ENCODE data around the gene IL12RB2. TPM values are rescaled to one million over a fixed set of nuclear protein-coding genes. Genes with fewer than 3 reads are reported as not detected.
A peak's percentile ranks its signal among the peaks of the same experiment; 100 is the strongest.
"Not testable (repeated sequence)": the region's sequence is repeated elsewhere in the genome, so short reads cannot be mapped to it uniquely, and the experiment has no call there.

IL12RB2 gene
- total RNA-seq, 2 experiments from 2014 or later, result 39.8 to 40.2 TPM

DNA sequence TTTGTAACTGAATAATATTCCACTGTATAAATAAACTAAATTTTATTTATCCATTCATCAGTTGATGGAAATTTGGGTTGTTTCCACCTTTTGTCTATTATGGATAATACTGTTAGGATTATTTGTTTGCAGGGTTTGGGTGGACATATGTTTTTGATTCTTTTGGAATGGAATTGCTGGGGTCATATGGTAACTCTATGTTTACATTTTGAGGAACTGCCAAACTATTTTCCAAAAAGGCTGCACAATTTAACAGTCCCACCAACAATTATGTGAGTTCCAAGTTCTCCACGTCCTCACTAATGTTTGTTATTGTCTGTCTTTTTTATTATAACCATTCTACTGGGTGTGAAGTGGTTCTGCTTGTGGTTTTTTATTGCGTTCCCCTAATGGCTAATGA, 126.8 kb downstream of the IL12RB2 start:
- H3K27ac Mint-ChIP-seq, result no peak overlapping the region
- H3K36me3 Mint-ChIP-seq, result peaks cover 19% of the 10 kb centered on the region
- H3K27me3 Mint-ChIP-seq, result no peaks in the 10 kb centered on the region
- H3K4me3 Mint-ChIP-seq, result no peak overlapping the region
- DNase-seq, result no peak
- H3K9me3 Mint-ChIP-seq, result no peaks in the 10 kb centered on the region
- H3K4me1 Mint-ChIP-seq, result peaks cover 35% of the 10 kb centered on the region

DNA sequence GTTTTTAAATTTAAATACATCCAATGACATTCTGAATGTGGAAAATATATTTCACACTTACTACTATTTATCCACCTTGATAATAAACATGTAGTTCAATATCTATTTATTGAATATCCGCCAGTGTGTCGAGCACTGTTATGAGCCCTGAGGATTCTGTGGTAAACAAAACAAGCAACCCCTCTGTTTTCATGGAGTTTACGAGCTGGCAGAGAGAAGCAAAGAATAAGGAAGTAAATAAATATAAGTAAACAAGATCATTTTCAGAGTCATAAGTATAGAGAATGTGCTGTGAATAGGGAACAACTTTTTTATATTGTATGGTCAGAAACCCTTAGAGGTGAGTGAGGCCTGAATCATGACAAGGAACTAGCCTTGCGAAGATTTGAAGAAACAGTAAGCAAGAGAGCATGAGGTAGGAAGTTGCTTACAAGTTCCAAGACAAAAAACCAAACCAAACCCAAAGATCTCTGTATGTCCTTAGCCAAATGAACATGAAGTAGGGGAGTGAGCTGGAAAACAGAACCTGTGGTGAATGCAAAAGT, 128.9 kb downstream of the IL12RB2 start:
- Mint-ChIP-seq H3K4me3 (no peak overlapping the region), H3K36me3 (peaks cover 11% of the 10 kb centered on the region), H3K27ac (no peak overlapping the region), H3K4me1 (peaks cover 40% of the 10 kb centered on the region), H3K9me3 (no peaks in the 10 kb centered on the region), H3K27me3 (no peaks in the 10 kb centered on the region)
- no peak for DNase-seq

DNA sequence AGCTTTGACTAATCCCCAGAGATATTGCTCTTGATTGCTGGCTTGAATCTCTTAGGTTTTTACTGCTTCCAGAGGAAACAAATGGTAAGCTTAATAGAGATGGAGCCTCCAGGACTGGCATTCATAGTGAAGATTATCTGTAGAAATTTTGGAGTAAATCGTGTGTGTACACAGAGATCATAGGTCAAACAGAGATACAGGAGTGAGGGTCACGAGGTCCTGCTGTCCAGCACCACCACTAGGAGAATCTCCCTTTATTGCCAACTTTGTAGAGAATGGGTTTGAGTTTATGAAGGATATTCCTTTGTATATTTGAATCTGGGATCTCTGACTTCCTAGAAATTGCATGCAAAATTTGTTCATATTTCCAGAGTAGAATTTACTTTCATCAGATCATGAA, 130.3 kb downstream of the IL12RB2 start:
- Mint-ChIP-seq H3K4me1 (peaks cover 30% of the 10 kb centered on the region), H3K36me3 (peaks cover 4% of the 10 kb centered on the region), H3K27ac (no peak overlapping the region), H3K9me3 (no peaks in the 10 kb centered on the region), H3K27me3 (no peaks in the 10 kb centered on the region), H3K4me3 (no peak overlapping the region)
- DNase-seq, result no peak

DNA sequence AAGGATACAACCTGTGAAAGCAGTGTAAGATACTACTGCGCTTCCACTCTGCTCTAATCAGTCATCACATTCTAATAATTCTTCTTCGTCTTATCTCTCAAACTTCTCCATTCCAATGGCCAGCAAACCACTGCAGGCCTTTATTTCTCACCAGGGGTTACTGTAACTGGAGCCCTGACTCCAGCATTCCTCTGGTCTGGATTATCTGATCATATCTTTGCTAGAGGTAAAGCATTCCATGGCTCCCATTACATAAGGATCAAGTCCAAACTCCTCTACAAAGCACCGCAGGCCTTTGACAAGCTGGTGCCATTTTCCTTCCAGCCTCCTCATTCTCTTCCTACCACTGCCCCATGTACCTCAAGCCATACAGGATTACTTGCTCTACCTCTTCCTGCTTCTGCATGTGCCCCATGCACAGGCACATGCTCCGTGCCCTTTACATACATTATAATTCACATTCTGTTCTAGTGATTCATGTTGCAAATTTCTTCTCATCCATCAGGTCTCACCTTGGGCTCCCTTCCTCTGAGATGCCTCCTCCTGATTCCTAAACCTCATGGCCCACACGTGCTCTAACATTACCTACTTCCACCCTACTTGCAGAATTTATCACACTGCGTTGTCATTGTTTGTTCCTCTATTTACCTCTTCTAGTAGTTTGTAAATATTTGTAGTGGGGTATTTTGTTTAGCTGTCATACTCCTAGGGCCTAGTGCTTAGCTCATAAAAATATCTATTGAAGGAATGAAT, 131.8 kb downstream of the IL12RB2 start:
- Mint-ChIP-seq H3K4me1 (peaks cover 16% of the 10 kb centered on the region), H3K27me3 (no peaks in the 10 kb centered on the region), H3K4me3 (no peak overlapping the region), H3K36me3 (no peaks in the 10 kb centered on the region), H3K27ac (no peak overlapping the region), H3K9me3 (no peaks in the 10 kb centered on the region)
- DNase-seq, result no peak

DNA sequence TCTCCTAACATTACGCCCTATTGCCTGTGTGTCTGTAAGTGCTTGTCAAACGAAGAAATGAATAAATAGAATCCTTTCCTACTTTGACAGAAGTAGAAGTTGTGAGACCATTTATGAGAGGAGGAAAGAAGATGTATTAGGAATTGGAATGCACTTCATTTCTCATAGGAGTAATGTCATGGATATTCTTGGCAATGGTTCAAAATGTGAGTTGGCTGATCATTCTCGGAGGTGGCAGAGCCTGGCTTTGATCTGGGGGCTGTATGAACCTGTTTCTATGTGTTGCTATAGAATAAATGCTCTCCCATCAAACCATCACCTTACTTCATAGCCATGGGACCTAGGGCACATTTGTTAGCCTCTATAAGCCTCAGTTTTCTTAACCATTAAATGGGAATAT, 132.7 kb downstream of the IL12RB2 start:
- H3K9me3 Mint-ChIP-seq, result no peaks in the 10 kb centered on the region
- no peak overlapping the region for H3K27ac Mint-ChIP-seq
- H3K4me1 Mint-ChIP-seq, result peaks cover 13% of the 10 kb centered on the region
- no peak overlapping the region for H3K4me3 Mint-ChIP-seq
- DNase-seq, result no peak
- no peaks in the 10 kb centered on the region for H3K27me3 Mint-ChIP-seq
- no peaks in the 10 kb centered on the region for H3K36me3 Mint-ChIP-seq

DNA sequence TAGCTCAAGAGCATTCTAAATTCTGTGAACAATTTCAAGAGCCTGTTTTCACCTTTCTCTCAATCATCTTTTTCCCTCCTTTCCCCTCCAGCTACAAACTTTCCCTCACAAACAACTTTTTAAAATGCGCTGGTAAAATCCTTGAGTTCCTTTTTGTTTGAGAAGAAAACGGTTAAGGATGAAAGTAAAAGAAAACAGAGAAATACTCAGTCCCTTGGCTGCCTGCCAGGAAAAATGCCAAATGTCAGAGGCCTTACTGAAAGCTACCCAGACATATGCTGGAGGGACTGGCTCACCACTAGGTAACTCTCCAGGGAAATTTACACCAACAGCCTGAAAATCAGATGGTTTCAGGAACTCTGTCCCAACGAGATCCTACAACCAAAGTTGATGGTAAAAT, 133.5 kb downstream of the IL12RB2 start:
- H3K4me1 Mint-ChIP-seq, result peaks cover 13% of the 10 kb centered on the region
- H3K27ac Mint-ChIP-seq, result peak overlapping the region; percentile 71
- H3K36me3 Mint-ChIP-seq, result no peaks in the 10 kb centered on the region
- DNase-seq, result peak; percentile 61
- peaks cover under 1% of the 10 kb centered on the region for H3K27me3 Mint-ChIP-seq
- H3K4me3 Mint-ChIP-seq, result peak overlapping the region; percentile 42
- no peaks in the 10 kb centered on the region for H3K9me3 Mint-ChIP-seq

DNA sequence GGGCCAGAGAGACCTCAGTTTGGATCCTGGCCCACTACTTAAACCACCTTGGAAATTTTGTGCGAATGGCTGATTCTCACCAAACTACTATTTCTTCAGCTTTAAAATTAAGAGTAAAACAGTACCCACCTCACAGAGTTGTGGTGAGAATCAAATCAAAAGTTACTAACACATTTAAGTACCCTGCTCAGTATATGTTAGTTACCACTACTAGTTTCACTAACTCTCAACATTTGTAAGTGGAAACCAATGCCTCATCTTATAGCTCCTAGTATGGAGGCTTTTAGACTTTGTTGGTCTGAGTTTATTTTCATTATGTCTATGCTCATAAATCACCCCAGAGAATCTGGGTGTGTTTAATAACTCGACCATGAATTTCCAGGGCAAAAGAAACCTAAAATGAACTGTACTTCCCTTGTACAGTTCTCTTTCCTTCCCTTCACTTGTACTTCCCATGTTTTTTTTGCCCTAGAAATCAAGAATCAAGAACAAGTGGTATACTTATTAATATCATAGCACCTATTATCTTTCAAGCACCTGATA, 134.1 kb downstream of the IL12RB2 start:
- no peaks in the 10 kb centered on the region for H3K9me3 Mint-ChIP-seq
- peak overlapping the region; percentile 39 for H3K27ac Mint-ChIP-seq
- H3K4me3 Mint-ChIP-seq, result no peak overlapping the region
- DNase-seq, result no peak
- peaks cover 18% of the 10 kb centered on the region for H3K4me1 Mint-ChIP-seq
- no peaks in the 10 kb centered on the region for H3K36me3 Mint-ChIP-seq
- peaks cover 5% of the 10 kb centered on the region for H3K27me3 Mint-ChIP-seq

DNA sequence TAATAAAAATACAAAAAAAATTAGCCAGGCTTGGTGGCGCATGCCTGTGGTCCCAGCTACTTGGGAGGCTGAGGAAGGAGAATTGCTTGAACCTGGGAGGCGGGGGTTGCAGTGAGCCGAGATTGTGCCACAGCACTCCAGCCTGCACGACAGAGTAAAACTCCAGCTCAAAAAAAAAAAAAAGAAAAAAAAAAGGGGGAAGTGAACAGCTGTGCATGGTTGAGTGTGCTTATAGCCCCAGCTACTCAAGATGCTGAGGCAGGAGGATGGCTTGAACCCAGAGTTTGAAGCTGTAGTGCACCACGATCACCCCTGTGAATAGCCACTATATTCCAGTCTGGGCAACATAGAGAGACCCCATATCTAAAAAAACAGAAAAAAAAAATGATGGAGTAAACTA, 138.3 kb downstream of the IL12RB2 start:
- not testable (repeated sequence) for H3K27ac Mint-ChIP-seq, H3K27me3 Mint-ChIP-seq, H3K9me3 Mint-ChIP-seq, DNase-seq, H3K4me3 Mint-ChIP-seq, H3K36me3 Mint-ChIP-seq
- H3K4me1 Mint-ChIP-seq, result peaks cover 15% of the 10 kb centered on the region

Other genes with a start within 250 kb of the IL12RB2 start
- gene C1orf141, start 172.9 kb upstream of the IL12RB2 start, total RNA-seq, result not detected
- gene IL23R, start 141.4 kb upstream of the IL12RB2 start, total RNA-seq, result under 1 TPM in 1 of 2 experiments, not detected in 1; 0.08 TPM
- gene SERBP1, start 122.5 kb downstream of the IL12RB2 start, total RNA-seq, result 100 to 1,000 TPM; 624 to 628 TPM

Data from activated naive CD8-positive, alpha-beta T cell treated with anti-CD3 and anti-CD28 coated beads for 36 hours (primary cell).